ENCODE results near the gene FAM20C.

- no peak for TF ChIP-seq CTCF (IDR thresholded peaks at IDR 0.05)
- no peak for TF ChIP-seq POLR2A (IDR thresholded peaks at IDR 0.05; ENCODE audit: low read depth)
Observed at GRCh38 chr7:196778-197321, 4.5 kb downstream of the FAM20C start.
